ENCODE results near the gene MSI2. TPM values are rescaled to one million over a fixed set of nuclear protein-coding genes. Genes with fewer than 3 reads are reported as not detected.

The MSI2 gene
- polyA plus RNA-seq, 1 of the 3 experiments (the other 2 are of a cell fraction) = 24.1 TPM

- no peak for TF ChIP-seq MAX (IDR thresholded peaks at IDR 0.05; ENCODE audit: low read depth)
- TF ChIP-seq GATA2 (CRISPR knock-in tag; IDR thresholded peaks at IDR 0.05) = peak; percentile 79
- no peak for TF ChIP-seq TCF12 (IDR thresholded peaks at IDR 0.05)
- no peak for TF ChIP-seq USF1 (IDR thresholded peaks at IDR 0.05; ENCODE audit: borderline replicate concordance, low read depth)
- TF ChIP-seq SMC3 (IDR thresholded peaks at IDR 0.05; ENCODE audit: low read depth, low read length) = no peak
- TF ChIP-seq FOSL2 (IDR thresholded peaks at IDR 0.05; ENCODE audit: borderline replicate concordance, low read depth) = no peak
- no peak for TF ChIP-seq USF2 (IDR thresholded peaks at IDR 0.05; ENCODE audit: borderline replicate concordance, low read depth, low read length)
- TF ChIP-seq POLR2AphosphoS5 (IDR thresholded peaks at IDR 0.05; ENCODE audit: low read depth, low read length) = no peak
Measured at GRCh38 chr17:57270801-57271245, 14.5 kb downstream of the MSI2 start (continued).

GRCh38 chr17:57271821-57272220, 15.5 kb downstream of the MSI2 start:
- Histone ChIP-seq H3K9me2 (no peaks in the 10 kb centered on the region), H3F3A (replicated peaks; ENCODE audit: insufficient read depth) (no peaks in the 10 kb centered on the region), H3K4me1 (ENCODE audit: control insufficient read depth in 1 of 2, insufficient read depth in 2 of 2, low read depth in 1 of 2, low read length in 1 of 2) (peaks cover 0 to 49% of the 10 kb centered on the region in 2 experiments; a peak in 2 of 4 replicates), H3K36me3 (replicated peaks in 1 of 2; ENCODE audit: control insufficient read depth in 1 of 2, insufficient read depth in 2 of 2, low read length in 1 of 2) (peaks cover 12 to 74% of the 10 kb centered on the region in 2 experiments), H3K9ac (no peak overlapping the region), H3K4me3 (ENCODE audit: low read depth in 2 of 2, low read length in 1 of 2) (no peak overlapping the region), H3K79me2 (ENCODE audit: insufficient read depth) (no peaks in the 10 kb centered on the region; the same call in 1 of the 2 replicates), H4K20me1 (ENCODE audit: insufficient read depth) (0 out of 2 replicates have a peak, but pooled peaks cover 5% of the 10 kb centered on the region), H3K27me3 (ENCODE audit: insufficient read depth) (no peaks in the 10 kb centered on the region), H3K9me3 (no peaks in the 10 kb centered on the region), H3K4me2 (no peak overlapping the region), H2AFZ (ENCODE audit: low read depth) (no peak overlapping the region), H3K27ac (ENCODE audit: low read depth in 2 of 2, low read length in 1 of 2) (peak overlapping the region in 1 of 2 experiments; percentile 95; a peak in 1 of 4 replicates)
- ChIA-PET POLR2A (no interaction called here), CTCF (interaction anchor here (0.6 to 3.8 kb wide), 7 partner anchors 9 to 400 kb away, joined by 3 to 26 read pairs (median 3); no protein-coding TSS in a partner anchor)
- TF ChIP-seq MXI1 (IDR thresholded peaks at IDR 0.05; ENCODE audit: low read depth, low read length) (no peak), RFX5 (IDR thresholded peaks at IDR 0.05; ENCODE audit: low read length) (no peak), SIN3A (IDR thresholded peaks at IDR 0.05; ENCODE audit: borderline replicate concordance, low read depth, low read length) (no peak)
- 97% methylated on average over 6 of the region's 6 CpGs for WGBS (ENCODE audit: low lambda C conversion rate)
- no peak for DNase-seq

GRCh38 chr17:57273490-57273889, 17.2 kb downstream of the MSI2 start:
- Histone ChIP-seq H3K79me2 (ENCODE audit: insufficient read depth) (no peaks in the 10 kb centered on the region; the same call in 1 of the 2 replicates), H3F3A (replicated peaks; ENCODE audit: insufficient read depth) (no peaks in the 10 kb centered on the region), H3K27me3 (ENCODE audit: insufficient read depth) (no peaks in the 10 kb centered on the region), H3K4me1 (ENCODE audit: control insufficient read depth in 1 of 2, insufficient read depth in 2 of 2, low read depth in 1 of 2, low read length in 1 of 2) (peaks cover 0 to 37% of the 10 kb centered on the region in 2 experiments; a peak in 2 of 4 replicates), H2AFZ (ENCODE audit: low read depth) (no peak overlapping the region), H3K27ac (ENCODE audit: low read depth in 2 of 2, low read length in 1 of 2) (no peak overlapping the region), H3K4me3 (ENCODE audit: low read depth in 2 of 2, low read length in 1 of 2) (no peak overlapping the region), H3K9me2 (no peaks in the 10 kb centered on the region), H3K9me3 (no peaks in the 10 kb centered on the region), H3K9ac (no peak overlapping the region), H4K20me1 (ENCODE audit: insufficient read depth) (0 out of 2 replicates have a peak, but pooled peaks cover 5% of the 10 kb centered on the region), H3K4me2 (no peak overlapping the region), H3K36me3 (replicated peaks in 1 of 2; ENCODE audit: control insufficient read depth in 1 of 2, insufficient read depth in 2 of 2, low read length in 1 of 2) (peaks cover 11 to 60% of the 10 kb centered on the region in 2 experiments)
- no peak for TF ChIP-seq MAX (IDR thresholded peaks at IDR 0.05; ENCODE audit: low read depth)
- no peak for TF ChIP-seq USF2 (IDR thresholded peaks at IDR 0.05; ENCODE audit: borderline replicate concordance, low read depth, low read length)
- no peak for TF ChIP-seq JUND (IDR thresholded peaks at IDR 0.05)
- no peak for TF ChIP-seq ELF1 (IDR thresholded peaks at IDR 0.05)
- no peak for TF ChIP-seq GATA2 (CRISPR knock-in tag; IDR thresholded peaks at IDR 0.05)
- TF ChIP-seq YY1 (IDR thresholded peaks at IDR 0.05; ENCODE audit: low read depth) = no peak
- TF ChIP-seq POLR2AphosphoS5 (IDR thresholded peaks at IDR 0.05; ENCODE audit: low read depth, low read length) = no peak
- no peak for TF ChIP-seq USF1 (IDR thresholded peaks at IDR 0.05; ENCODE audit: borderline replicate concordance, low read depth)
- TF ChIP-seq FOXJ3 (CRISPR knock-in tag; IDR thresholded peaks at IDR 0.05) = no peak
- TF ChIP-seq NRF1 (IDR thresholded peaks at IDR 0.05; ENCODE audit: low read depth, low read length) = no peak
- no peak for TF ChIP-seq RFX5 (IDR thresholded peaks at IDR 0.05; ENCODE audit: low read length)
- TF ChIP-seq SMC3 (IDR thresholded peaks at IDR 0.05; ENCODE audit: low read depth, low read length) = no peak
- no peak for TF ChIP-seq TAF1 (IDR thresholded peaks at IDR 0.05; ENCODE audit: borderline replicate concordance, low read depth, low read length)
- TF ChIP-seq FOXM1 (IDR thresholded peaks at IDR 0.05; ENCODE audit: low read depth) = no peak
- DNase-seq = no peak
- WGBS (ENCODE audit: low lambda C conversion rate) = 90% methylated on average over 6 of the region's 6 CpGs
- CTCF ChIA-PET = interaction anchor here (1.2 to 1.6 kb wide), 2 partner anchors 13 to 31 kb away, joined by 3 to 6 read pairs; no protein-coding TSS in a partner anchor
- POLR2A ChIA-PET = no interaction called here
